A673 (cell line): ENCODE data around the gene KRT7.

Experiments
- CTCF ChIP-seq: fragments of 300-800, 200-600 bp; sonication (generic); conservative IDR thresholded peaks from 2 replicates; pipeline ENCODE4 v1.5.1; 2017; ENCODE audit warnings: low read depth, mild to moderate bottlenecking, antibody characterized with exemption, low read length, moderate library complexity, mixed read lengths
- EZH2 ChIP-seq: fragments of 200-600 bp; sonication (generic); IDR thresholded peaks from 2 replicates; pipeline ENCODE4 v1.6.1; 2017; ENCODE audit warnings: borderline replicate concordance, low read depth, mild to moderate bottlenecking, mixed read lengths, antibody characterized with exemption, low read length; ENCODE audit not compliant: poor library complexity, severe bottlenecking

GRCh38 chr12:52218001-52218400 lies 15.0 kb upstream of the KRT7 start:
- TF ChIP-seq CTCF, result no peak
- TF ChIP-seq EZH2, result no peak
